ENCODE data around the gene PTPN22.
A peak's percentile ranks its signal among the peaks of the same experiment; 100 is the strongest.

PTPN22 gene

DNA sequence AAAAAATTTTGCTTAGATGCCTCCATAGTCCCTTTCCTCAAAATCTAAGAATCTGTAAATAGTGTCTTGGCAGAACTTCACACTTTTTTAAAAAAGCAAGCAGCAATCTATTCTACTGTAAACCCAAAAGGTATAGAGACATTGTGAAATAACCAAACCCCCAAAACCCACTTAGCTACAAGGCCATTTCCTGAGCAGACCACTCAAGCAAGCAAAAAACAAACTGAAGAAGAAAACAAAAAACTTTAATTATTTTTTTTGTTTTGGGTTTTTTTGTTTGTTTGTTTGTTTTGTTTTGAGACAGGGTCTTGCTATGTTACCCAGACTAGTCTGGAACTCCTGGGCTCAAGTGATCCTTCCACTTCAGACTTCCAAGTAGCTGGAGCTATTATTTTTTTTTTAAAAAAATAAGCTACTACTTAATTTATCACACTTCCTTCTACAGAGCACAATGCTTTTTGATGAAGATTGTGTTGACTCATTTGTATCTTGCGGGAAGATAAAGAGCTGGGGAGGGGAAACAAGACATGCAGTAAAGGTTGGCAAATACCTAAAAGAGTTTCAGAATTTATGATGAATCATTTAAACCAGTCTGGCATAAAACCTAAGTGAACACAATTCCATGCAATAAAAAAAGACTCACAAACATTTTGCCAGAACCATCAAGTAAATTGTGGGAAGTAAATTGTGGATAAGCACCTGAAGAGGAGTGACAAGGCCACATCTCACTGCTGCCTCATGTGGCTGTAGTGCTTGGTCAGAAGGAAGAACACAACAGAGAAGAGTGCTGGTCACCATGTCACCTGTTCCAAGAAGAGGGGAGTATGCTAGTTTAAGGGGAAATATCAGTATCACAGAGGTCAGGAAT is 2.7 kb upstream of the PTPN22 start:
- no peaks in the 10 kb centered on the region for H3K36me3 ChIP-seq (ENCODE audit: control insufficient read depth in 4 of 4, insufficient read depth in 4 of 4, low read length in 3 of 4)
- ChIA-PET POLR2A (interaction anchor here (0.6 to 1.0 kb wide), 2 partner anchors 31 to 822 kb away, joined by 3 to 5 read pairs; partner anchors contain the start of genes AP4B1 and DCLRE1B), CTCF (interaction anchor here (1.0 to 3.6 kb wide), 3 partner anchors 15 to 19 kb away, joined by 3 to 21 read pairs (median 7); no protein-coding TSS in a partner anchor)
- H3K4me3 ChIP-seq (ENCODE audit: control insufficient read depth in 1 of 7, extremely low read depth in 1 of 7, insufficient read depth in 4 of 7, low read depth in 2 of 7, low read length in 6 of 7) = no peak overlapping the region
- H3K4me1 ChIP-seq (ENCODE audit: control extremely low read depth in 1 of 4, control insufficient read depth in 4 of 4, insufficient read depth in 4 of 4, low read length in 3 of 4) = peaks cover 19 to 59% (median 38%) of the 10 kb centered on the region in 4 experiments
- no peaks in the 10 kb centered on the region for H3K27me3 ChIP-seq (replicated peaks in 2 of 5; ENCODE audit: control insufficient read depth in 4 of 5, insufficient read depth in 5 of 5, low read length in 4 of 5)
- peak overlapping the region in 1 of 2 experiments; percentile 38 for H3K27ac ChIP-seq (ENCODE audit: insufficient read depth in 1 of 2, low read depth in 1 of 2, low read length in 2 of 2, poor library complexity in 1 of 2, severe bottlenecking in 2 of 2)
- no peaks in the 10 kb centered on the region for H3K9me3 ChIP-seq (ENCODE audit: control extremely low read depth in 1 of 5, control insufficient read depth in 4 of 5, insufficient read depth in 2 of 5, low read depth in 1 of 5, low read length in 4 of 5)
- no CpG with 5 or more reads among the region's 1 CpG for WGBS (ENCODE audit: insufficient coverage)
- peak; percentile 51 to 84 (median 75) for DNase-seq

GRCh38 chr1:113872219-113872935 is 865 bp upstream of the PTPN22 start:
- DNase-seq = peak in 2 of 3 donors; percentile 40 to 52
- Histone ChIP-seq H3K4me3 (ENCODE audit: control insufficient read depth in 1 of 7, extremely low read depth in 1 of 7, insufficient read depth in 4 of 7, low read depth in 2 of 7, low read length in 6 of 7) (peak overlapping the region in 5 of 7 experiments; percentile 15 to 73 (median 20)), H3K27me3 (replicated peaks in 2 of 5; ENCODE audit: control insufficient read depth in 4 of 5, insufficient read depth in 5 of 5, low read length in 4 of 5) (no peaks in the 10 kb centered on the region), H3K36me3 (ENCODE audit: control insufficient read depth in 4 of 4, insufficient read depth in 4 of 4, low read length in 3 of 4) (no peaks in the 10 kb centered on the region), H3K9me3 (ENCODE audit: control extremely low read depth in 1 of 5, control insufficient read depth in 4 of 5, insufficient read depth in 2 of 5, low read depth in 1 of 5, low read length in 4 of 5) (no peaks in the 10 kb centered on the region), H3K27ac (ENCODE audit: insufficient read depth in 1 of 2, low read depth in 1 of 2, low read length in 2 of 2, poor library complexity in 1 of 2, severe bottlenecking in 2 of 2) (peak overlapping the region; percentile 36 to 79), H3K4me1 (ENCODE audit: control extremely low read depth in 1 of 4, control insufficient read depth in 4 of 4, insufficient read depth in 4 of 4, low read length in 3 of 4) (peaks cover 25 to 52% (median 37%) of the 10 kb centered on the region in 4 experiments)
- CTCF ChIA-PET = interaction anchor here (0.7 to 1.1 kb wide), 3 partner anchors 12 to 24 kb away, joined by 3 read pairs; no protein-coding TSS in a partner anchor
- POLR2A ChIA-PET = no interaction called here

DNA sequence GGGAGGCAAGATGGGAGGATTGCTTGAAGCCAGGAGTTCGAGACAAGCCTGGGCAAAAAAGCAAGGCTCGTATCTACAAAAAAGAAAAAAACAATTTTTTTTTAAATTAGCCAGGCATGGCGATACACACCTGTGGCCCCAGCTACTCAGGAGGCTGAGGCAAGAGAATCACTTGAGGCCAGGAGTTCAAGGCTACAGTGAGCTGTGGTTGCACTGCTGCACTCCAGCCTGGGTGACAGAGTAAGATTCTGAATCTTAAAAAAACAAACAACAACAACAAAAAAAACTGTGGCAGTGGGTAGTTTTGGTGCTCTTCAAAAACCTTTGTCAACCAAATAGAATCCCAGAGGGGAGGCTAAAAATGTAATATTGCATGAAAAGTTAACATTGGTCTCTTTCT is 734 bp downstream of the PTPN22 start:
- Histone ChIP-seq H3K27ac (ENCODE audit: insufficient read depth in 1 of 2, low read depth in 1 of 2, low read length in 2 of 2, poor library complexity in 1 of 2, severe bottlenecking in 2 of 2) (peak overlapping the region; percentile 51 to 79), H3K4me1 (ENCODE audit: control extremely low read depth in 1 of 4, control insufficient read depth in 4 of 4, insufficient read depth in 4 of 4, low read length in 3 of 4) (peaks cover 25 to 52% (median 37%) of the 10 kb centered on the region in 4 experiments), H3K27me3 (replicated peaks in 2 of 5; ENCODE audit: control insufficient read depth in 4 of 5, insufficient read depth in 5 of 5, low read length in 4 of 5) (no peaks in the 10 kb centered on the region), H3K36me3 (ENCODE audit: control insufficient read depth in 4 of 4, insufficient read depth in 4 of 4, low read length in 3 of 4) (no peaks in the 10 kb centered on the region), H3K9me3 (ENCODE audit: control extremely low read depth in 1 of 5, control insufficient read depth in 4 of 5, insufficient read depth in 2 of 5, low read depth in 1 of 5, low read length in 4 of 5) (no peaks in the 10 kb centered on the region), H3K4me3 (ENCODE audit: control insufficient read depth in 1 of 7, extremely low read depth in 1 of 7, insufficient read depth in 4 of 7, low read depth in 2 of 7, low read length in 6 of 7) (peak overlapping the region in 6 of 7 experiments; percentile 8 to 73 (median 59))
- 93% methylated on average over 3 of the region's 3 CpGs for WGBS (ENCODE audit: insufficient coverage)
- DNase-seq = no peak
- POLR2A ChIA-PET = no interaction called here
- CTCF ChIA-PET = interaction anchor here (0.7 to 2.3 kb wide), 4 partner anchors 10 to 53 kb away, joined by 3 to 6 read pairs (median 4); no protein-coding TSS in a partner anchor

DNA sequence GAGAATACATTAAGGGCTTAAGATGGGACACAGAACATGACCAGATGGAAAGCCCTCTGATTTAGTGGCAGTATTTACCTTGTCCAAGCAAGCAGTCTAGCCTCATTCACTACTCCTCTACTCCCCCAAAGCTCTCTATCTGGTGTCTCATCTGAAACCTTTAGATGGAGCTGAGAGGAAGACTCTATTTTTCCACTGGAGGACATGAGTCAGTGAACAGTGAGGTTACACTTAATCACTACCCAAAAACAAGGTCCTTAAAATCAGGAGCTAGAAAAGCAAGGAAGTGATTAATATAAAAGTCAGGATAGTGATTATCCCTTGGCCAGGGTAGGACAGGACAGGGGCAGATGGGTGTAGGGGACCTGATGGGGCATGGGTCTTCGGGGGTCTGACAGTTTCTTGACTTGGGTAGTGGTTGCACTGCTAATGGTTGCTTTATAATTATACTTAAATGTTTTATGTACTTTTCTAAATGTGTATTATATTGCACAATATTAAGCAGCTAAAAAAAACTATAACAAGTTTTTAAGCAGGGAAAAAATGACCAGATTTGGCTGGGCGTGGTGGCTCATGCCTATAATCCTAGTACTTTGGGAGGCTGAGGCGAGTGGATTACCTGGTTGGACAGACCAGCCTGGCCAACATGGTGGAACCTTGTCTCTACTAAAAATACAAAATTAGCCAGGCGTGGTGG is 3.0 kb downstream of the PTPN22 start:
- ChIA-PET CTCF (interaction anchor here (0.7 to 2.3 kb wide), 7 partner anchors 8 to 62 kb away, joined by 3 to 13 read pairs (median 3); no protein-coding TSS in a partner anchor), POLR2A (interaction anchor here (0.9 kb wide), 1 partner anchor 8 kb away, joined by 4 read pairs; no protein-coding TSS in a partner anchor)
- Histone ChIP-seq H3K4me3 (ENCODE audit: control insufficient read depth in 1 of 7, extremely low read depth in 1 of 7, insufficient read depth in 4 of 7, low read depth in 2 of 7, low read length in 6 of 7) (no peak overlapping the region), H3K9me3 (ENCODE audit: control extremely low read depth in 1 of 5, control insufficient read depth in 4 of 5, insufficient read depth in 2 of 5, low read depth in 1 of 5, low read length in 4 of 5) (no peaks in the 10 kb centered on the region), H3K36me3 (ENCODE audit: control insufficient read depth in 4 of 4, insufficient read depth in 4 of 4, low read length in 3 of 4) (no peaks in the 10 kb centered on the region), H3K27ac (ENCODE audit: insufficient read depth in 1 of 2, low read depth in 1 of 2, low read length in 2 of 2, poor library complexity in 1 of 2, severe bottlenecking in 2 of 2) (no peak overlapping the region), H3K4me1 (ENCODE audit: control extremely low read depth in 1 of 4, control insufficient read depth in 4 of 4, insufficient read depth in 4 of 4, low read length in 3 of 4) (peaks cover 20 to 40% (median 28%) of the 10 kb centered on the region in 4 experiments), H3K27me3 (replicated peaks in 2 of 5; ENCODE audit: control insufficient read depth in 4 of 5, insufficient read depth in 5 of 5, low read length in 4 of 5) (no peaks in the 10 kb centered on the region)
- WGBS (ENCODE audit: insufficient coverage) = 100% methylated on average over 3 of the region's 4 CpGs
- no peak for DNase-seq

DNA sequence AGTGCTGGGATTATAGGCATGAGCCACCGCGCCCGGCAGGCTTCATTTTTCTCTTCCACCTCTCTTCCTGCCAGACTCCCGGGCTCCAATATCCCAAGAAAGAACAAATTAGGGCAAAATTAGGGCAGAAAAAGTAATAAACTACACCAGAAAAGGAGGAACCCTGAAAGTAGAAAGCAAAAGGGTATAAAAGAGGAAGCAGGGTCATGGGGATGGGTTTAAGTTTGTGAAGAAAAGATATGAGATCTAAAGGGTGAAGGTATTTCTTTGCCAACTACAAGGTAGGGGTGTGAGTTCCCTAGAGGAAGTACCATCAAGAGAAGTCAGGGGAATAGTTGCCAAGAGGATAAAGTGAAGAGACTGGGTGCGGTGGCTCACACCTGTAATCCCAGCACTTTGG is 9.9 kb downstream of the PTPN22 start:
- Histone ChIP-seq H3K4me3 (ENCODE audit: control insufficient read depth in 1 of 7, extremely low read depth in 1 of 7, insufficient read depth in 4 of 7, low read depth in 2 of 7, low read length in 6 of 7) (no peak overlapping the region), H3K27ac (ENCODE audit: insufficient read depth in 1 of 2, low read depth in 1 of 2, low read length in 2 of 2, poor library complexity in 1 of 2, severe bottlenecking in 2 of 2) (no peak overlapping the region), H3K27me3 (replicated peaks in 2 of 5; ENCODE audit: control insufficient read depth in 4 of 5, insufficient read depth in 5 of 5, low read length in 4 of 5) (no peaks in the 10 kb centered on the region), H3K36me3 (ENCODE audit: control insufficient read depth in 4 of 4, insufficient read depth in 4 of 4, low read length in 3 of 4) (peaks cover 0 to 6% (median under 1%) of the 10 kb centered on the region in 4 experiments), H3K9me3 (ENCODE audit: control extremely low read depth in 1 of 5, control insufficient read depth in 4 of 5, insufficient read depth in 2 of 5, low read depth in 1 of 5, low read length in 4 of 5) (no peaks in the 10 kb centered on the region), H3K4me1 (ENCODE audit: control extremely low read depth in 1 of 4, control insufficient read depth in 4 of 4, insufficient read depth in 4 of 4, low read length in 3 of 4) (peaks cover 18 to 48% (median 30%) of the 10 kb centered on the region in 4 experiments)
- WGBS (ENCODE audit: insufficient coverage) = 100% methylated on average over 1 of the region's 5 CpGs
- CTCF ChIA-PET = interaction anchor here (0.6 to 4.2 kb wide), 3 partner anchors 14 to 101 kb away, joined by 3 to 21 read pairs (median 3); no protein-coding TSS in a partner anchor
- POLR2A ChIA-PET = interaction anchor here (1.3 kb wide), 1 partner anchor 7 kb away, joined by 4 read pairs; no protein-coding TSS in a partner anchor
- DNase-seq = peak in 2 of 3 donors; percentile 51 to 68

GRCh38 chr1:113860891-113861290 is 10.6 kb downstream of the PTPN22 start:
- peaks cover 18 to 48% (median 30%) of the 10 kb centered on the region in 4 experiments for H3K4me1 ChIP-seq (ENCODE audit: control extremely low read depth in 1 of 4, control insufficient read depth in 4 of 4, insufficient read depth in 4 of 4, low read length in 3 of 4)
- H3K36me3 ChIP-seq (ENCODE audit: control insufficient read depth in 4 of 4, insufficient read depth in 4 of 4, low read length in 3 of 4) = peaks cover 2 to 13% (median 4%) of the 10 kb centered on the region in 4 experiments
- ChIA-PET CTCF (interaction anchor here (1.0 to 4.2 kb wide), 8 partner anchors 8 to 80 kb away, joined by 3 to 21 read pairs (median 4); no protein-coding TSS in a partner anchor), POLR2A (interaction anchor here (1.3 kb wide), 1 partner anchor 8 kb away, joined by 4 read pairs; no protein-coding TSS in a partner anchor)
- no peaks in the 10 kb centered on the region for H3K27me3 ChIP-seq (replicated peaks in 2 of 5; ENCODE audit: control insufficient read depth in 4 of 5, insufficient read depth in 5 of 5, low read length in 4 of 5)
- H3K27ac ChIP-seq (ENCODE audit: insufficient read depth in 1 of 2, low read depth in 1 of 2, low read length in 2 of 2, poor library complexity in 1 of 2, severe bottlenecking in 2 of 2) = peak overlapping the region in 1 of 2 experiments; percentile 76
- no peak for DNase-seq
- H3K4me3 ChIP-seq (ENCODE audit: control insufficient read depth in 1 of 7, extremely low read depth in 1 of 7, insufficient read depth in 4 of 7, low read depth in 2 of 7, low read length in 6 of 7) = no peak overlapping the region
- H3K9me3 ChIP-seq (ENCODE audit: control extremely low read depth in 1 of 5, control insufficient read depth in 4 of 5, insufficient read depth in 2 of 5, low read depth in 1 of 5, low read length in 4 of 5) = no peaks in the 10 kb centered on the region
- WGBS (ENCODE audit: insufficient coverage) = no CpG with 5 or more reads among the region's 3 CpGs
